BJ (cell line): Measurements from ENCODE around the gene IQCM. TPM values are rescaled to one million over a fixed set of nuclear protein-coding genes. Genes with fewer than 3 reads are reported as not detected.

Source experiments
- CTCF ChIA-PET: fragments of 350-600 bp; formaldehyde crosslinking; extraction: SDS; loops from one replicate; lab custom pipeline; 2021; ENCODE audit warnings: antibody characterized with exemption, inconsistent platforms; lab: Yijun Ruan, JAX
- POLR2A ChIA-PET: fragments of 300-600 bp; sonication (Branson Sonifier 250); formaldehyde crosslinking; extraction: SDS; loops from one replicate; lab custom pipeline; 2021; ENCODE audit warnings: antibody characterized with exemption; lab: Charles Lee
- DNase-seq: peaks from one replicate; pipeline ENCODE4 v3.0.0-alpha.2; 2011; ENCODE audit warnings: low read depth
- H3K27me3 ChIP-seq: 2 replicates; pipeline ENCODE4 v1.6.0; 2011; ENCODE audit warnings: low read length; ENCODE audit not compliant: control insufficient read depth, insufficient read depth
- H3K36me3 ChIP-seq: 2 replicates; pipeline ENCODE4 v1.5.1; 2011; ENCODE audit warnings: low read length; ENCODE audit not compliant: control insufficient read depth, insufficient read depth
- H3K4me3 ChIP-seq: 2 replicates; pipeline ENCODE4 v1.5.1; 2011; ENCODE audit warnings: low read depth, mild to moderate bottlenecking, control low read depth, low read length
- polyA plus RNA-seq: library from polyadenylated mRNA; depleted of rRNA; stranded (reverse); fragments of >200 nt; gene quantifications from 2 replicates; pipeline ENCODE4 v1.2.3, GENCODE V29; 2011
- TF ChIP-seq, protein P1 (sequence below): IDR thresholded peaks from 2 replicates; pipeline ENCODE4 v1.5.1; 2011; ENCODE audit warnings: low read depth, mild to moderate bottlenecking, control low read depth, inconsistent platforms, low read length, moderate library complexity; ENCODE audit not compliant: insufficient read depth

The IQCM gene
- polyA plus RNA-seq, 1 experiment: not detected

DNA sequence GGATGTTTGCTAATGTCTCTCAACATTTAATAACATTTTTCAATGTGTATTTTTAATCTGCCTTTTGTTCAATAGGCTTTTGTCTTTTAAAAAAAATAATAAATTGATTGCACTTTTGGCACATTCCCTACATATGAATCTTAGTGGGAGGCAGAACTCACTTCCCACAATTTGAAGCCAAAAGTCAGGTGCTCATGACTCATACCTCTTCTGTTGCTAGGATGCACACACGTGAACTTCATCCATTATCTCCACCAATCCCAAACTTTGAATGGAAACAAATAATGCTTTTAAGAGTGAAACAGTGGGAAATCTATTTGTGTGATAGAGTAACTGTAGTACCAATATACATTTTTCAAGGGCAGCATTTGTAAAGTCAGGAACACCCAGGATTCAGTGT, 260.5 kb downstream of the IQCM start:
- Histone ChIP-seq H3K36me3 (no peaks in the 10 kb centered on the region), H3K27me3 (no peaks in the 10 kb centered on the region), H3K4me3 (no peak overlapping the region)
- CTCF ChIA-PET: no interaction called here
- POLR2A ChIA-PET: no interaction called here
- DNase-seq: no peak
- TF ChIP-seq, protein P1, sequence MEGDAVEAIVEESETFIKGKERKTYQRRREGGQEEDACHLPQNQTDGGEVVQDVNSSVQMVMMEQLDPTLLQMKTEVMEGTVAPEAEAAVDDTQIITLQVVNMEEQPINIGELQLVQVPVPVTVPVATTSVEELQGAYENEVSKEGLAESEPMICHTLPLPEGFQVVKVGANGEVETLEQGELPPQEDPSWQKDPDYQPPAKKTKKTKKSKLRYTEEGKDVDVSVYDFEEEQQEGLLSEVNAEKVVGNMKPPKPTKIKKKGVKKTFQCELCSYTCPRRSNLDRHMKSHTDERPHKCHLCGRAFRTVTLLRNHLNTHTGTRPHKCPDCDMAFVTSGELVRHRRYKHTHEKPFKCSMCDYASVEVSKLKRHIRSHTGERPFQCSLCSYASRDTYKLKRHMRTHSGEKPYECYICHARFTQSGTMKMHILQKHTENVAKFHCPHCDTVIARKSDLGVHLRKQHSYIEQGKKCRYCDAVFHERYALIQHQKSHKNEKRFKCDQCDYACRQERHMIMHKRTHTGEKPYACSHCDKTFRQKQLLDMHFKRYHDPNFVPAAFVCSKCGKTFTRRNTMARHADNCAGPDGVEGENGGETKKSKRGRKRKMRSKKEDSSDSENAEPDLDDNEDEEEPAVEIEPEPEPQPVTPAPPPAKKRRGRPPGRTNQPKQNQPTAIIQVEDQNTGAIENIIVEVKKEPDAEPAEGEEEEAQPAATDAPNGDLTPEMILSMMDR: no peak

DNA sequence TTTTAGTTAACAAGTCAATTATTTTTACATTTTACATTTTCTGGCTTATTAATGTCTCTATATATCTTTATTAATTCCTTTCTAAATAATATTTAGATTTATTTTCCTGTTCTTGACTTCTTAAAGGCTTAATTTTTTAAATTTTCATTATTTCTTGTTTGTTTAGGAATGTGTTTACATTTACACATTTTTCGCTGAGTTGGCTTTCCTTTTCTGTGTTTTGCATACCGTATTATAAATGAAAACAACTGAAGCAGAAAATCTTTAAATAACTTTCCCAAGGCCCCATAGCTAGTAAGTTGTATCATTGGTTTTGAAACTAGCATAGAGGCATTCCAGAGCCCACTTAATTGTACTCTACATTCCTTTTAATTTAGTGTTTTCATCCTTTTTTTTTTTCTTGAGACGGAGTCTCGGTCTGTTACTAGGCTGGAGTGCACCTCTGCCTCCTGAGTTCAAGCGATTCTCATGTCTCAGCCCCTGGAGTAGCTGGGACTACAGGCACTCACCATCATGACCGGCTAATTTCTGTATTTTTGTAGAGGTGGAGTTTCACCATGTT, 261.6 kb downstream of the IQCM start:
- Histone ChIP-seq H3K36me3 (no peaks in the 10 kb centered on the region), H3K27me3 (no peaks in the 10 kb centered on the region), H3K4me3 (no peak overlapping the region)
- DNase-seq: no peak
- ChIA-PET POLR2A (no interaction called here), CTCF (interaction anchor here (0.7 kb wide), 1 partner anchor 91 kb away, joined by 3 read pairs; no protein-coding TSS in a partner anchor)
- TF ChIP-seq, protein P1: no peak

DNA sequence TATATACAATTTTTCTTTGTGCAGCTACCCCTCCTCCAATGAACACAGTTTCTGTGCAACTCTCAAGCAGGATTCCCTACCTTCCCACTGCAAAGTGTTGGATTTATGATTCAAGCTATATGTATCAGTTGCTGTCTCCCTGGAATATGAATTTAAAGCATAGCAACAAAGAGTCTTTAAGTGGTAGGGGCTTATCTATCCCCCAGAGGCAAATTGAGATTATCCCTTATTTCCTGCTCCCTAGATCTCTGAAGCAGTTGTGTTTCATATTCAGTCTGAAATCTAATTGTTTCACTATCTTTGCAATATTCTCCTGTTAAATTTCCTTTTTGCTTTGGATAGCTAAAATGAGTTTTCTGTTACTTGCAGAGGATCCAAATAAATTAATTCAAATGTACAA, 263.0 kb downstream of the IQCM start:
- no peak overlapping the region for H3K4me3 ChIP-seq
- TF ChIP-seq, protein P1: no peak
- H3K27me3 ChIP-seq: no peaks in the 10 kb centered on the region
- no peak for DNase-seq
- CTCF ChIA-PET: interaction anchor here (1.3 kb wide), 1 partner anchor 32 kb away, joined by 3 read pairs; no protein-coding TSS in a partner anchor
- POLR2A ChIA-PET: no interaction called here
- H3K36me3 ChIP-seq: no peaks in the 10 kb centered on the region

DNA sequence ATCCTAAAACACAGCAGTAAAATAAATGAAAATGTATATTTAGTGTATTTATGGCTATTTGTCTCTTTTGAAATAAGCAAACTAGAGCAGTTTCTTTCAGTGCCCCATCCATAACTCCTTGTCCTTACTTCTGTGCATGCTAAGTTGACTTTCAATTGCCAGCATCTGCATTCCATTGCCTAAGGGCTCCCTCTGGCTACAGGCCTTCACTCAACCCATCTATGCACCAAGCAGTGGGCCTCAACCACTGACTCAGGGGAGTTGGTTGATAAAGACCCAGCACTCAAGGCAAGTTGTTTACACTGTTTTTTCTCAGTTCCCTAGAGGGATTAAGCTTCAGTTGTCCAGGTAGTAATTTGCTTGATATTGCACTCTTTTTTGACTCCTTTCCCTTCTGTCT, 265.7 kb downstream of the IQCM start:
- H3K36me3 ChIP-seq: no peaks in the 10 kb centered on the region
- no peaks in the 10 kb centered on the region for H3K27me3 ChIP-seq
- POLR2A ChIA-PET: no interaction called here
- TF ChIP-seq, protein P1: no peak
- DNase-seq: no peak
- CTCF ChIA-PET: no interaction called here
- H3K4me3 ChIP-seq: no peak overlapping the region

DNA sequence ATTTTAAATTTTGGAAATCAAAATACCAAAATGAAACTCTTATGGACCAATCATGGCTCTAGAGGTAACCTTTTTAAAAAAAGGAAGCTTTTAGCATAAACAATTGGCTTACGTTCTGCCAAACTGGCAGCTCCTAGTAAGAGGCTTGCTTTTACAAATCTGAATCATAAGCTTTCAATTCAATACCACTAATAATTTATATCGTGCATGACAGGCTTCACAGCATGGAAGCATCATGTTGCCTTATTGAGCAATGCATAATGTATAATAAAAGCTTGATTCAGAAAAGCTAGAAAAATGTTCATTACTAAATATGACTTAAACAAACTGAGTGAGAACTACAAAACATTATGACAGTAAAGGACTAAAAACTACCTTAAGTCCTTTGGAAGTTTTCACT, 280.9 kb downstream of the IQCM start:
- Histone ChIP-seq H3K36me3 (no peaks in the 10 kb centered on the region), H3K27me3 (no peaks in the 10 kb centered on the region), H3K4me3 (no peak overlapping the region)
- POLR2A ChIA-PET: no interaction called here
- CTCF ChIA-PET: no interaction called here
- DNase-seq: no peak
- TF ChIP-seq, protein P1: no peak
